HEK293 (cell line): ENCODE measurements around the gene CAPN10.

Experiments used
- CTCF ChIA-PET: fragments of 350-600 bp; formaldehyde crosslinking; extraction: SDS; loops from one replicate; lab custom pipeline; 2021; ENCODE audit warnings: antibody characterized with exemption; lab: Yijun Ruan, JAX
- POLR2A ChIA-PET: fragments of 300-600 bp; formaldehyde crosslinking; extraction: SDS; loops from one replicate; lab custom pipeline; 2020; ENCODE audit warnings: antibody characterized with exemption, inconsistent platforms; lab: Yijun Ruan, JAX
- H3K27ac ChIP-seq: fragments of 200-500 bp; sonication (Bioruptor generic); 2 replicates; pipeline ENCODE4 v1.5.1; 2014; ENCODE audit warnings: low read depth, low read length, control low read depth, inconsistent platforms; ENCODE audit errors: extremely low read depth
- H3K36me3 ChIP-seq, 2 experiments: fragments of 200-500 bp in 1 of 2; sonication (Bioruptor generic) in 1 of 2; 1 replicate in 1 of 2; 2 replicates in 1 of 2; pipeline ENCODE4 v1.5.1; 2014 to 2017; ENCODE audit warnings: inconsistent platforms in 2 of 2, low read length in 2 of 2; ENCODE audit not compliant: control insufficient read depth in 2 of 2, insufficient read depth in 1 of 2
- H3K4me1 ChIP-seq: fragments of 200-500 bp; sonication (Bioruptor generic); 2 replicates; pipeline ENCODE4 v1.5.1; 2014; ENCODE audit warnings: mild to moderate bottlenecking, low read length, inconsistent platforms; ENCODE audit not compliant: control insufficient read depth, insufficient read depth
- H3K4me3 ChIP-seq: 2 replicates; pipeline ENCODE4 v1.5.1; 2011; ENCODE audit warnings: low read depth, mild to moderate bottlenecking, control low read depth, low read length, moderate library complexity
- H3K9me3 ChIP-seq: fragments of 200-500 bp; sonication (Bioruptor generic); 2 replicates; pipeline ENCODE4 v1.5.1; 2014; ENCODE audit warnings: low read depth, low read length, inconsistent platforms; ENCODE audit not compliant: control insufficient read depth, insufficient read depth
- GFI1B ChIP-seq: fragments of 450-650 bp; formaldehyde crosslinking; IDR thresholded peaks from 2 replicates; pipeline ENCODE4 v1.5.1; 2016; ENCODE audit warnings: missing biosample characterization, missing genetic modification characterization
- RBAK ChIP-seq: fragments of 450-650 bp; formaldehyde crosslinking; IDR thresholded peaks from 2 replicates; pipeline ENCODE4 v1.5.1; 2016; ENCODE audit warnings: missing biosample characterization, missing genetic modification characterization
- SP7 ChIP-seq: fragments of 450-650 bp; formaldehyde crosslinking; IDR thresholded peaks from 2 replicates; pipeline ENCODE4 v1.5.1; 2016; ENCODE audit warnings: missing biosample characterization, missing genetic modification characterization
- ZBTB1 ChIP-seq: fragments of 450-650 bp; formaldehyde crosslinking; IDR thresholded peaks from 2 replicates; pipeline ENCODE4 v1.5.1; 2016; ENCODE audit warnings: missing biosample characterization, missing genetic modification characterization
- ZBTB6 ChIP-seq: fragments of 450-650 bp; formaldehyde crosslinking; IDR thresholded peaks from 2 replicates; pipeline ENCODE4 v1.5.1; 2017; ENCODE audit warnings: missing biosample characterization, missing genetic modification characterization
- ZNF184 ChIP-seq: fragments of 450-650 bp; IDR thresholded peaks from 2 replicates; pipeline ENCODE4 v1.5.1; 2018; ENCODE audit warnings: missing biosample characterization, mild to moderate bottlenecking, missing genetic modification characterization
- ZNF19 ChIP-seq: fragments of 450-650 bp; formaldehyde crosslinking; IDR thresholded peaks from 2 replicates; pipeline ENCODE4; 2016; ENCODE audit warnings: missing biosample characterization, missing genetic modification characterization, low read depth
- ZNF2 ChIP-seq: fragments of 450-650 bp; formaldehyde crosslinking; IDR thresholded peaks from 2 replicates; pipeline ENCODE4 v1.5.1; 2016; ENCODE audit warnings: missing biosample characterization, missing genetic modification characterization
- ZNF211 ChIP-seq: fragments of 450-650 bp; formaldehyde crosslinking; IDR thresholded peaks from 2 replicates; pipeline ENCODE4 v1.5.1; 2016; ENCODE audit warnings: low read depth, missing biosample characterization, missing genetic modification characterization
- ZNF302 ChIP-seq: fragments of 450-650 bp; formaldehyde crosslinking; IDR thresholded peaks from 2 replicates; pipeline ENCODE4 v1.5.1; 2016; ENCODE audit warnings: missing biosample characterization, missing genetic modification characterization, low read depth
- ZNF311 ChIP-seq: fragments of 450-650 bp; formaldehyde crosslinking; IDR thresholded peaks from 2 replicates; pipeline ENCODE4 v1.5.1; 2017; ENCODE audit warnings: missing biosample characterization, missing genetic modification characterization, borderline replicate concordance
- ZNF521 ChIP-seq: fragments of 450-650 bp; formaldehyde crosslinking; IDR thresholded peaks from 2 replicates; pipeline ENCODE4 v1.5.1; 2017; ENCODE audit warnings: missing biosample characterization, mild to moderate bottlenecking, missing genetic modification characterization
- ZNF544 ChIP-seq: fragments of 450-650 bp; formaldehyde crosslinking; IDR thresholded peaks from 2 replicates; pipeline ENCODE4 v1.5.0; 2017; ENCODE audit warnings: missing biosample characterization, missing genetic modification characterization
- ZNF549 ChIP-seq: fragments of 450-650 bp; IDR thresholded peaks from 2 replicates; pipeline ENCODE4 v1.5.1; 2018; ENCODE audit warnings: missing biosample characterization, missing genetic modification characterization, mild to moderate bottlenecking, inconsistent platforms, moderate library complexity
- ZNF664 ChIP-seq: fragments of 450-650 bp; formaldehyde crosslinking; IDR thresholded peaks from 2 replicates; pipeline ENCODE4 v1.5.1; 2016; ENCODE audit warnings: missing biosample characterization, missing genetic modification characterization
- ZNF701 ChIP-seq: fragments of 450-650 bp; formaldehyde crosslinking; IDR thresholded peaks from 2 replicates; pipeline ENCODE4 v1.5.1; 2016; ENCODE audit warnings: missing biosample characterization, missing genetic modification characterization
- ZSCAN23 ChIP-seq: fragments of 450-650 bp; formaldehyde crosslinking; IDR thresholded peaks from 2 replicates; pipeline ENCODE4 v1.5.1; 2016; ENCODE audit warnings: missing biosample characterization, missing genetic modification characterization
- TF ChIP-seq, protein P1 (sequence below): fragments of 450-650 bp; formaldehyde crosslinking; IDR thresholded peaks from 2 replicates; pipeline ENCODE4 v1.5.1; 2016; ENCODE audit warnings: missing biosample characterization, missing genetic modification characterization
- TF ChIP-seq, protein P2 (sequence below): fragments of 450-650 bp; formaldehyde crosslinking; IDR thresholded peaks from 2 replicates; pipeline ENCODE4 v1.5.1; 2016; ENCODE audit warnings: missing biosample characterization, missing genetic modification characterization
- TF ChIP-seq, protein P3 (sequence below): fragments of 450-650 bp; formaldehyde crosslinking; IDR thresholded peaks from 2 replicates; pipeline ENCODE4 v1.5.1; 2017; ENCODE audit warnings: missing biosample characterization, missing genetic modification characterization

The CAPN10 gene

DNA sequence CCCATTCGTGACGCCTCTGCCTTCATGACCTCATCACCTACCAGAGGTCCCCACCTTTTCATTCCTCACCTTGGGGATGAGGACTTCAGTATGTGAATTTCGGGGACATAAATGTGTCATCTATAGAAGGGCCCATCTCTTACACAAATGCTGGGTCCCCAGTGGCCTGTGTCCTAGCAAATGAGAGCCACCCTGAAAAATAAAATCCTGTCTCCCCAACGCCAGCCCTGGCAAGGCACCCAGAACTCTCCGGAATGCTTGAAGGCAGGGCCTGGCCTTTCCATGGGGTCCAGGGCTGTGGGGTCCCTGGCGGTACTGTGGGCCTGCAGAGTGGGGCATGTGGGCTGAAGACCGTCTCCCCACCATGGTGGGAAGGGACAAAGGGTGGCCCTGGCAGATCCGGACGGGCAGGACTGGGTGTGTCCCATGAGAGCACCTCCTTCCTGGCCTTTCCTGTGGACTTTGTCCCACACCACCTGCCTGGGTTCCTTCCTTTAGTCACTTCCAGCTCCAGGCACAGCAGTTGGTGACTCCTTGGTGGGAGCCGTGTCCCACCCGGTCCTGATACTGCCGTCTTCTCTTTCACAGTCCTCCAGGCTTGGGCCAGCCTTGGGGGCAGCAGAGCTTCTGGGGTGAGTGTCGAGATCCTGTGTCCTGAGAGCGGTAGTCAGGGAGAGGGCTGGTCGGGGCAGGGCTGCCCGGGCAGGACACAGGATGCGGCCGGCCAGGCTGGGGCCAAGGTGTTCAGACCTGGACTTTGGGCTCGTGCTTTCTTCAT, 18.6 kb downstream of the CAPN10 start:
- Histone ChIP-seq H3K4me1 (no peaks in the 10 kb centered on the region; the same call in 1 of the 2 replicates), H3K9me3 (no peaks in the 10 kb centered on the region), H3K27ac (no peak overlapping the region), H3K4me3 (no peak overlapping the region), H3K36me3 (peaks cover 0 to 6% of the 10 kb centered on the region in 2 experiments; a peak in 1 of 3 replicates)
- TF ChIP-seq, protein P1, sequence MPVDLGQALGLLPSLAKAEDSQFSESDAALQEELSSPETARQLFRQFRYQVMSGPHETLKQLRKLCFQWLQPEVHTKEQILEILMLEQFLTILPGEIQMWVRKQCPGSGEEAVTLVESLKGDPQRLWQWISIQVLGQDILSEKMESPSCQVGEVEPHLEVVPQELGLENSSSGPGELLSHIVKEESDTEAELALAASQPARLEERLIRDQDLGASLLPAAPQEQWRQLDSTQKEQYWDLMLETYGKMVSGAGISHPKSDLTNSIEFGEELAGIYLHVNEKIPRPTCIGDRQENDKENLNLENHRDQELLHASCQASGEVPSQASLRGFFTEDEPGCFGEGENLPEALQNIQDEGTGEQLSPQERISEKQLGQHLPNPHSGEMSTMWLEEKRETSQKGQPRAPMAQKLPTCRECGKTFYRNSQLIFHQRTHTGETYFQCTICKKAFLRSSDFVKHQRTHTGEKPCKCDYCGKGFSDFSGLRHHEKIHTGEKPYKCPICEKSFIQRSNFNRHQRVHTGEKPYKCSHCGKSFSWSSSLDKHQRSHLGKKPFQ (tag by site-specific recombination) = no peak
- TF ChIP-seq ZSCAN23 (tag by site-specific recombination) (no peak), SP7 (tag by site-specific recombination) (no peak)
- ChIA-PET POLR2A (interaction anchor here (1.1 kb wide), 1 partner anchor 19 kb away, joined by 6 read pairs; the partner anchor contains the start of gene CAPN10), CTCF (interaction anchor here (0.6 to 0.8 kb wide), 4 partner anchors 18 to 451 kb away, joined by 3 to 7 read pairs (median 4); partner anchors contain the start of gene CAPN10)

DNA sequence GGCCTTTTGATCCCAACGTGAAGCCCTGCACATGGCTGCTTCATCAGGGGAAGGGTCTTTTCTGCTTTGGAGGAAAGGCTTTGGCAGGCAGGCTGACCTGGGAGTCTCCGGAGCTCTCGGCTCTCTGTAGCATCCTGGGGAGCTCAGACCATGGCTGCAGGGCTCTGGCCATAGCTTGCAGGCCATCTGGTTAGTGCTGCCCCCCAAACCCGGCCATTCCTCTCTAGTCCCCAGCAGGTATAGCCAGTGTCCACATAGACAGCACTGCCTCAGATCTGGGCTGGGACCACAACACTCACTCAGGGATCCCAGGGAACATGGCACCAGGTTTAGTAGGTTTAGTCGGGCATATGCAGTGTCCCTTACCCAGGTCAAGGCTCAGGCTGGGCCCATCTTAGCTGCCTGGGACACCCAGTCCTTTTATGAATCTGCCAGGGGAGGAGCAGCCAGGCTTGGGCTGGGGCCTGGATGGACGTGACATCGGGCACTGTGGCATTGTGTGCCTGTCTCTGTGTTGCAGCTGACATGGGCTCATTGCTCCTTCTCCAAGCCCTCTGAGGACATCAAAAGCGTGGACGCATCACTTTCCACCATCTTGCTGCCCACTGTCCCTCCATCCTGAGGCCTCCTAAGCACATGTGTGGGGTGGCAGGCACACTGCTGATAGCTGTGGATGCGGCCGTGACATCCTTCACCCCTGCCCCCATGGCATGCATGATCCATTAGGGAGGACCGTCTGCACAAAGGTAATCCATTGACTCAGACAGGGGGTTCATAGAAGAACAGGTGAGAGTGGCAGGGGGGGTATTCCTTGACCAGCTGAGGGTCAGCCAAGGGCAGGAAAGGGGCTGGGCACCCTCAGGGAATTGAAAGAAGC, 19.6 kb downstream of the CAPN10 start:
- Histone ChIP-seq H3K4me3 (no peak overlapping the region), H3K9me3 (no peaks in the 10 kb centered on the region), H3K27ac (no peak overlapping the region), H3K4me1 (no peaks in the 10 kb centered on the region; the same call in 1 of the 2 replicates), H3K36me3 (no peaks in the 10 kb centered on the region)
- POLR2A ChIA-PET = interaction anchor here (1.4 kb wide), 1 partner anchor 20 kb away, joined by 3 read pairs; the partner anchor contains the start of gene CAPN10
- CTCF ChIA-PET = interaction anchor here (0.6 to 0.8 kb wide), 2 partner anchors 92 to 452 kb away, joined by 3 to 7 read pairs; no protein-coding TSS in a partner anchor
- TF ChIP-seq ZNF311 (tag by site-specific recombination) = no peak
- TF ChIP-seq RBAK = no peak
- TF ChIP-seq ZNF701 (tag by site-specific recombination) = no peak
- no peak for TF ChIP-seq ZNF664 (tag by site-specific recombination)
- TF ChIP-seq ZNF184 (tag by site-specific recombination) = no peak
- no peak for TF ChIP-seq ZBTB6 (tag by site-specific recombination)
- no peak for TF ChIP-seq ZNF549 (tag by site-specific recombination)
- TF ChIP-seq ZNF302 (tag by site-specific recombination) = no peak
- TF ChIP-seq ZNF211 (tag by site-specific recombination) = no peak
- no peak for TF ChIP-seq ZNF544 (tag by site-specific recombination)

DNA sequence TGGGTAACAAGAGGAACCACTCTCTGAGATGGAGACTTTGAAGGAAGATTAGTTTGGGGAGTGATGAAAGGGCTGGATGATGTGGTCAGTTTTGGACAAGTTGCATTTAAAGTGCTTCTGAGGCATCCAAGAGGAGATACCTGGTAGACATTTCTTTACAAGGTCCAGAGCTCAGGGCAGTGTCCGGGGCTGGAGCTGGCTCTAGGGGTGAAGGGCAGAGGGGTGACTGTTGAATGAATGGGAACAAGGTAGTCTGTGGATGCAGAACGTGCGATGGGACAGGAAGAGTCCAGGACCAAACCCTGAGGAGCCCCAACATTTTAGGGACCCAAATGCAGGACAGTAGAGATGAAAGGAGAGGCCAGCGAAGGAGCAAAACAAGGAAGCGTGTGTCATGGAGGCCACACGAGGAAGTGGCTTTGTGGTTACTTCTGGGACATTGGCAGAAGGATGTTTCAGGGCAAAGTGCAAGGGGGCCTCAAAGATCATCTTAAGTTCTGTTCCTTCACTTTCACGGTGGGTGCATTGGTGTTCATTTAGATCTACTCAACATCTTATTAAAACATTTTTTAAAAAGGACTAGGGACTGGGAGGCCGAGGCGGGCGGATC, 25.2 kb downstream of the CAPN10 start:
- no peaks in the 10 kb centered on the region for H3K4me1 ChIP-seq
- no peak overlapping the region for H3K4me3 ChIP-seq
- ChIA-PET CTCF (no interaction called here), POLR2A (no interaction called here)
- no peaks in the 10 kb centered on the region for H3K9me3 ChIP-seq
- no peaks in the 10 kb centered on the region for H3K36me3 ChIP-seq
- no peak overlapping the region for H3K27ac ChIP-seq
- TF ChIP-seq ZNF19 (tag by site-specific recombination) (no peak), GFI1B (tag by site-specific recombination) (no peak), ZNF521 (tag by site-specific recombination) (no peak), RBAK (no peak), ZBTB1 (tag by site-specific recombination) (no peak), ZNF2 (tag by site-specific recombination) (no peak)
- TF ChIP-seq, protein P2, sequence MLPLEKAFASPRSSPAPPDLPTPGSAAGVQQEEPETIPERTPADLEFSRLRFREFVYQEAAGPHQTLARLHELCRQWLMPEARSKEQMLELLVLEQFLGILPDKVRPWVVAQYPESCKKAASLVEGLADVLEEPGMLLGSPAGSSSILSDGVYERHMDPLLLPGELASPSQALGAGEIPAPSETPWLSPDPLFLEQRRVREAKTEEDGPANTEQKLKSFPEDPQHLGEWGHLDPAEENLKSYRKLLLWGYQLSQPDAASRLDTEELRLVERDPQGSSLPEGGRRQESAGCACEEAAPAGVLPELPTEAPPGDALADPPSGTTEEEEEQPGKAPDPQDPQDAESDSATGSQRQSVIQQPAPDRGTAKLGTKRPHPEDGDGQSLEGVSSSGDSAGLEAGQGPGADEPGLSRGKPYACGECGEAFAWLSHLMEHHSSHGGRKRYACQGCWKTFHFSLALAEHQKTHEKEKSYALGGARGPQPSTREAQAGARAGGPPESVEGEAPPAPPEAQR (tag by site-specific recombination) = no peak
- TF ChIP-seq, protein P3, sequence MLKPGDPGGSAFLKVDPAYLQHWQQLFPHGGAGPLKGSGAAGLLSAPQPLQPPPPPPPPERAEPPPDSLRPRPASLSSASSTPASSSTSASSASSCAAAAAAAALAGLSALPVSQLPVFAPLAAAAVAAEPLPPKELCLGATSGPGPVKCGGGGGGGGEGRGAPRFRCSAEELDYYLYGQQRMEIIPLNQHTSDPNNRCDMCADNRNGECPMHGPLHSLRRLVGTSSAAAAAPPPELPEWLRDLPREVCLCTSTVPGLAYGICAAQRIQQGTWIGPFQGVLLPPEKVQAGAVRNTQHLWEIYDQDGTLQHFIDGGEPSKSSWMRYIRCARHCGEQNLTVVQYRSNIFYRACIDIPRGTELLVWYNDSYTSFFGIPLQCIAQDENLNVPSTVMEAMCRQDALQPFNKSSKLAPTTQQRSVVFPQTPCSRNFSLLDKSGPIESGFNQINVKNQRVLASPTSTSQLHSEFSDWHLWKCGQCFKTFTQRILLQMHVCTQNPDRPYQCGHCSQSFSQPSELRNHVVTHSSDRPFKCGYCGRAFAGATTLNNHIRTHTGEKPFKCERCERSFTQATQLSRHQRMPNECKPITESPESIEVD (tag by site-specific recombination) = no peak
